K562 (cell line): ENCODE data around the gene SKIC8. TPM values are rescaled to one million over a fixed set of nuclear protein-coding genes. Genes with fewer than 3 reads are reported as not detected.

Experiments
- ATAC-seq: fragments of 200-7000 bp; cut with Tn5 transposase; 3 replicates; pipeline ENCODE4 v1.9.1; 2020; ENCODE audit warnings: moderate library complexity
- BruUV-seq: library from RNA; stranded (reverse); fragments of 400-500 nt; replicated peaks from 2 replicates; lab custom pipeline; 2021; lab: Mats Ljungman, UMichigan
- CTCF ChIA-PET: fragments of 300-600 bp; formaldehyde crosslinking; extraction: SDS; loops from one replicate; lab custom pipeline; 2021; ENCODE audit warnings: low intra/inter-chr PET ratio; lab: Yijun Ruan, JAX
- POLR2A ChIA-PET: fragments of 300-600, 350-650 bp; sonication (Branson Sonifier 250); formaldehyde crosslinking; extraction: SDS; loops from one replicate; lab custom pipeline; 2021; ENCODE audit warnings: antibody characterized with exemption, inconsistent platforms; lab: Yijun Ruan, JAX
- DNase-seq, 4 experiments: peaks; one replicate each; pipeline versions ENCODE4 v3.0.0 to v3.0.0-alpha.2; 2011 to 2018; ENCODE audit warnings: low spot score in 3 of 4, mixed read lengths in 3 of 4; ENCODE audit errors: extremely low read depth in 1 of 4
- FAIRE-seq: peaks from 2 replicates; lab custom pipeline; 2011; peaks lifted over from hg19 to GRCh38; lab: Jason Lieb, UNC
- H2AFZ ChIP-seq: 2 replicates; pipeline ENCODE4 v1.6.0; 2011; ENCODE audit warnings: low read depth, low read length, control low read depth, inconsistent platforms
- H3K27ac ChIP-seq: fragments of 200-600 bp; 3 replicates; pipeline ENCODE4 v1.8.0; 2011; ENCODE audit warnings: low read depth, mild to moderate bottlenecking, control low read depth, inconsistent platforms, low read length, moderate library complexity, mixed read lengths; ENCODE audit errors: extremely low read depth
- H3K27me3 ChIP-seq, 2 experiments: fragments of 300-600 bp in 1 of 2; 2 replicates in 1 of 2; 3 replicates in 1 of 2; pipeline versions ENCODE4 v1.6.0 to v1.8.0; 2011; ENCODE audit warnings: inconsistent platforms in 2 of 2, low read length in 2 of 2, mild to moderate bottlenecking in 1 of 2, mixed read lengths in 1 of 2, moderate library complexity in 1 of 2; ENCODE audit not compliant: control insufficient read depth in 2 of 2, insufficient read depth in 2 of 2
- H3K36me3 ChIP-seq: fragments of 300-600 bp; 3 replicates; pipeline ENCODE4 v1.8.0; 2011; ENCODE audit warnings: mild to moderate bottlenecking, low read length, inconsistent platforms; ENCODE audit not compliant: control insufficient read depth, insufficient read depth
- H3K4me1 ChIP-seq, 2 experiments: fragments of 200-600 bp in 1 of 2; replicated peaks in 1 of 2; 2 replicates in 1 of 2; 3 replicates in 1 of 2; pipeline versions ENCODE4 v1.5.1 to v1.8.0; 2011; ENCODE audit warnings: inconsistent platforms in 2 of 2, low read length in 2 of 2, mild to moderate bottlenecking in 1 of 2, mixed read lengths in 1 of 2, moderate library complexity in 1 of 2; ENCODE audit not compliant: control insufficient read depth in 2 of 2, insufficient read depth in 2 of 2
- H3K4me2 ChIP-seq: 2 replicates; pipeline ENCODE4 v1.6.1; 2011; ENCODE audit warnings: low read length, control low read depth, inconsistent platforms, mixed read lengths; ENCODE audit not compliant: insufficient read depth
- H3K4me3 ChIP-seq: fragments of 200-600 bp; sonication (generic), shearing (Covaris generic); 2 replicates; pipeline ENCODE4 v1.5.1; 2016; ENCODE audit warnings: control low read depth, inconsistent platforms
- H3K79me2 ChIP-seq: fragments of 200-600 bp; 3 replicates; pipeline ENCODE4 v1.8.0; 2011; ENCODE audit warnings: low read length, inconsistent platforms; ENCODE audit not compliant: control insufficient read depth, insufficient read depth
- H3K9ac ChIP-seq, 2 experiments: 2 replicates each; pipeline versions ENCODE4 v1.6.0 to v1.6.1; 2011; ENCODE audit warnings: low read depth in 2 of 2, low read length in 2 of 2, control low read depth in 1 of 2, inconsistent platforms in 1 of 2, mild to moderate bottlenecking in 1 of 2, mixed read lengths in 1 of 2; ENCODE audit not compliant: insufficient read depth in 1 of 2
- H3K9me1 ChIP-seq: one replicate; pipeline ENCODE4 v1.6.0; 2011; ENCODE audit warnings: inconsistent platforms, mild to moderate bottlenecking, low read length, moderate library complexity; ENCODE audit not compliant: control insufficient read depth, insufficient read depth
- H3K9me3 ChIP-seq: replicated peaks from 2 replicates; pipeline ENCODE4 v1.5.1; 2011; ENCODE audit warnings: low read depth, low read length, inconsistent platforms; ENCODE audit not compliant: control insufficient read depth, insufficient read depth
- H4K20me1 ChIP-seq: replicated peaks from 2 replicates; pipeline ENCODE4 v1.6.1; 2011; ENCODE audit warnings: low read length, inconsistent platforms, mixed read lengths; ENCODE audit not compliant: control insufficient read depth, insufficient read depth
- CXXC5 ChIP-seq: fragments of 250-450 bp; sonication (Bioruptor Pico); IDR thresholded peaks from 2 replicates; pipeline ENCODE4 v1.8.0; 2022; ENCODE audit warnings: inconsistent platforms, mild to moderate bottlenecking, moderate library complexity
- E2F5 ChIP-seq: sonication (generic); formaldehyde crosslinking; IDR thresholded peaks from 2 replicates; pipeline ENCODE4 v1.8.0; 2022; ENCODE audit warnings: mild to moderate bottlenecking, missing genetic modification reagents
- E2F6 ChIP-seq, 2 experiments: IDR thresholded peaks; 2 replicates each; pipeline ENCODE4 v1.6.1; 2011; ENCODE audit warnings: borderline replicate concordance in 1 of 2, control low read depth in 1 of 2, low read depth in 1 of 2, low read length in 1 of 2, mild to moderate bottlenecking in 1 of 2, mixed read lengths in 1 of 2, moderate library complexity in 1 of 2; ENCODE audit not compliant: insufficient read depth in 1 of 2, insufficient read length in 1 of 2, poor library complexity in 1 of 2, severe bottlenecking in 1 of 2; ENCODE audit errors: extremely low read depth in 1 of 2
- GTF2A2 ChIP-seq: IDR thresholded peaks from 2 replicates; pipeline ENCODE4 v1.6.1; 2016; ENCODE audit warnings: mild to moderate bottlenecking, missing genetic modification characterization, missing compliant biosample characterization
- HDAC6 ChIP-seq: IDR thresholded peaks from 2 replicates; pipeline ENCODE4 v1.6.1; 2012; ENCODE audit warnings: low read depth, mild to moderate bottlenecking, control low read depth, inconsistent platforms, low read length, moderate library complexity
- MAFG ChIP-seq: fragments of 450-650 bp; conservative IDR thresholded peaks from 2 replicates; pipeline ENCODE4 v1.6.1; 2016; ENCODE audit warnings: missing genetic modification characterization, missing compliant biosample characterization
- MAFK ChIP-seq: IDR thresholded peaks from 2 replicates; pipeline ENCODE4 v1.6.1; 2011; ENCODE audit warnings: low read length, improper control_type of control experiment
- MTA3 ChIP-seq: fragments of 450-650 bp; formaldehyde crosslinking; IDR thresholded peaks from 2 replicates; pipeline ENCODE4 v1.6.1; 2017; ENCODE audit warnings: mild to moderate bottlenecking, borderline replicate concordance
- POLR2G ChIP-seq: fragments of 200-400 bp; formaldehyde crosslinking; IDR thresholded peaks from 2 replicates; pipeline ENCODE4 v1.6.1; 2017; ENCODE audit warnings: low read depth, mild to moderate bottlenecking, antibody characterized with exemption, low read length, moderate library complexity
- SRF ChIP-seq, 2 experiments: fragments of 250-450, 450-650 bp in 1 of 2; sonication (Bioruptor Pico) in 1 of 2; sonication (generic) in 1 of 2; formaldehyde crosslinking; IDR thresholded peaks; 2 replicates each; pipeline versions ENCODE4 v1.5.0 to v1.5.1; 2020 to 2022; ENCODE audit warnings: mild to moderate bottlenecking in 1 of 2, missing genetic modification reagents in 1 of 2
- TCF3 ChIP-seq: sonication (generic); formaldehyde crosslinking; IDR thresholded peaks from 2 replicates; pipeline ENCODE4 v1.4.0; 2020; ENCODE audit warnings: mild to moderate bottlenecking, missing genetic modification reagents
- TGIF2 ChIP-seq: sonication (generic); formaldehyde crosslinking; IDR thresholded peaks from 2 replicates; pipeline ENCODE4 v1.8.1; 2022; ENCODE audit warnings: mild to moderate bottlenecking, missing genetic modification reagents, moderate library complexity
- ZNF134 ChIP-seq: fragments of 250-450 bp; sonication (Bioruptor Pico); conservative IDR thresholded peaks from 2 replicates; pipeline ENCODE4 v1.4.0; 2020
- ZNF75A ChIP-seq: fragments of 450-650 bp; formaldehyde crosslinking; IDR thresholded peaks from 2 replicates; pipeline ENCODE4 v1.4.0; 2020; ENCODE audit warnings: mild to moderate bottlenecking
- WGBS: fragments of 100-300 bp; shearing (Covaris generic); methylation state at CpG from one replicate; pipeline ENCODE4 v1.1.6; 2016; ENCODE audit warnings: low coverage, mixed read lengths; ENCODE audit not compliant: insufficient coverage; ENCODE audit errors: missing lambda C conversion rate; 5-methylcytosine and 5-hydroxymethylcytosine counted together
- in situ Hi-C: fragments of 300-500 bp; cut with MboI; formaldehyde crosslinking; loops from 4 replicates; pipeline ENCODE4 v1.15.0; 2018; ENCODE audit warnings: inconsistent platforms, mixed read lengths
- intact Hi-C: fragments of 100-400 bp; cut with micrococcal nuclease; formaldehyde crosslinking; loops from 2 replicates; pipeline ENCODE4 v1.14.2; 2022
- polyA plus RNA-seq, 8 experiments: library from polyadenylated mRNA; depleted of rRNA in 4 of 8; stranded (reverse) in 5 of 8; unstranded in 3 of 8; fragments of >200 nt; fragmentation: Nextera tagmentation in 2 of 8; fragmentation: Illumina TruSeq in 1 of 8; extraction: Ambion mirVana in 2 of 8; extraction: Trizol in 1 of 8; gene quantifications; 2 replicates each; pipeline versions ENCODE4 v1.2.1 to v1.2.3, GENCODE V29; 2011 to 2014; ENCODE audit warnings: inconsistent platforms in 1 of 8, missing spikeins in 1 of 8
- total RNA-seq, 7 experiments: library from RNA; depleted of rRNA in 6 of 7; stranded (reverse); fragments of >200 nt in 6 of 7; fragmentation: Illumina TruSeq in 2 of 7; extraction: Trizol in 2 of 7; gene quantifications; 2 replicates each; pipeline versions ENCODE4 v1.2.1 to v1.2.3, GENCODE V29; 2011 to 2021; ENCODE audit warnings: low replicate concordance in 1 of 7
- TF ChIP-seq, protein P1 (sequence below): fragments of 450-650 bp; IDR thresholded peaks from 2 replicates; pipeline ENCODE4 v1.6.1; 2016; ENCODE audit warnings: antibody characterized with exemption
- TF ChIP-seq, protein P2 (sequence below): sonication (generic); formaldehyde crosslinking; IDR thresholded peaks from 2 replicates; pipeline ENCODE4 v1.8.0; 2022; ENCODE audit warnings: missing genetic modification reagents, mild to moderate bottlenecking, moderate library complexity, borderline replicate concordance

Gene SKIC8
- total and polyA plus RNA-seq, 9 of the 15 experiments (the other 6 are each of a cell fraction or from before 2014, with no cell fraction given), result 79.5 to 389 (median 146) TPM

DNA sequence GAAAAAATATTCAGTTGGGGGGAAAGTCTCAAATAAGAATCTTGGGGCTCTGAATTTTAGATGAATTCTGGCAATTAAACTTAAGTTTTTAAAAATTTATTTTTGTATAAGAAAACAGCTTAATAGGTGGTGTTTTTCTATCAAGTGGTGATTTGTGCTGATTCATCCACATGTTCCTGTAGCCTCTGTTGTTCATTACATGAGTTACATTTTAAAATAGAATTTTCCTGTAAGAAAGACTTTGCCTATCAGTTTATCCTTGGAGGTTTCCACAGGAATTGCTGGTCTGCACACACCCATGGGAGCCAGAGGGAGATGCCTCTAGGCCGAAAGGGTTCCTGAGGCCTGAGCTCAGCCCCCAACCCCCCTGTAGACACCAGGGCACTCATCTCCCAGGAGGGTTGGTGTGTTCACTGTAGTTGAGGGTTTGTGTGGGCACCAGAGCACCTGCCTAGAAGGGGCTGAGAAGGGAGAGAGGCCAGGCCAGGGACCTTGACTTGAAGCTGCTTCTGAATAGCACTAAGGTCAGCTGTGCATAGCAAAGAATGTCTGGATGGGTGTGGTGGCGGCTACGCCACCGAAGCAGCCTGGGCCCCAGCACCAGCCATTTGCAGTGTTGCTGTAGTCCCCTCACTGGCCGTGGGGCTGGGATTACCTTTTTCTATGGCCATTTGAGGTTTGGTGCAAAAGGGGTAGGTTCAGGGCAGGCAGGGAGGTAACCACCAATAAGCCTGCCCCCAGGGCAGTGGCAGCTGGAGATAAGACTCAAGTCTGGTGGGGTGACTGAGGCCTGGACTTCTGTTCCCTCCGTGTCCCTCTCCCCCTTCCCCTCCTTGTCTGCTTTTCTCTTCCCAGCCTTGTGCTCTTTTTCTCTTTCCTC is 23.1 kb downstream of the SKIC8 start:
- peaks cover 23% of the 10 kb centered on the region; the same call in 2 of the 3 replicates for H3K36me3 ChIP-seq
- intact Hi-C loops, result no loop called here
- H3K4me1 ChIP-seq, result peaks cover 20 to 28% of the 10 kb centered on the region in 2 experiments
- no peak overlapping the region for H3K4me3 ChIP-seq
- no peaks in the 10 kb centered on the region for H3K27me3 ChIP-seq
- in situ Hi-C loops, result no loop called here
- no peaks in the 10 kb centered on the region for H3K9me1 ChIP-seq
- no peaks in the 10 kb centered on the region for H3K79me2 ChIP-seq
- ChIA-PET CTCF (no interaction called here), POLR2A (interaction anchor here (0.7 to 2.2 kb wide), 5 partner anchors 10 to 25 kb away, joined by 3 to 9 read pairs (median 5); partner anchors contain the start of gene SKIC8)
- H2AFZ ChIP-seq, result peak overlapping the region; percentile 92
- H4K20me1 ChIP-seq, result no peaks in the 10 kb centered on the region
- BruUV-seq, result no TSS peak
- WGBS, result 20% methylated on average over 5 of the region's 6 CpGs
- H3K4me2 ChIP-seq, result peak overlapping the region; percentile 75
- FAIRE-seq (peak; percentile 93), ATAC-seq (peak; percentile 87), DNase-seq (peak; percentile 56 to 85 (median 70))
- peak overlapping the region; percentile 82 for H3K27ac ChIP-seq
- H3K9me3 ChIP-seq, result no peaks in the 10 kb centered on the region
- peak overlapping the region; percentile 69 to 87 for H3K9ac ChIP-seq
- TF ChIP-seq ZNF75A, result no peak
- TF ChIP-seq, protein P1, sequence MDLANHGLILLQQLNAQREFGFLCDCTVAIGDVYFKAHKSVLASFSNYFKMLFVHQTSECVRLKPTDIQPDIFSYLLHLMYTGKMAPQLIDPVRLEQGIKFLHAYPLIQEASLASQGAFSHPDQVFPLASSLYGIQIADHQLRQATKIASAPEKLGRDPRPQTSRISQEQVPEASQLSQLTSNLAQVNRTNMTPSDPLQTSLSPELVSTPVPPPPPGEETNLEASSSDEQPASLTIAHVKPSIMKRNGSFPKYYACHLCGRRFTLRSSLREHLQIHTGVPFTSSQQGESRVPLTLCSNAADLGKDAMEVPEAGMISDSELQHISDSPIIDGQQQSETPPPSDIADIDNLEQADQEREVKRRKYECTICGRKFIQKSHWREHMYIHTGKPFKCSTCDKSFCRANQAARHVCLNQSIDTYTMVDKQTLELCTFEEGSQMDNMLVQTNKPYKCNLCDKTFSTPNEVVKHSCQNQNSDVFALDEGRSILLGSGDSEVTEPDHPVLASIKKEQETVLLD, result peak; percentile 58; the same call in 1 of the 2 replicates
- 0 out of 2 replicates have a peak, but pooled peaks have one; percentile 26 for TF ChIP-seq POLR2G
- peak; percentile 20; the same call in 1 of the 2 replicates for TF ChIP-seq MAFK
- TF ChIP-seq SRF (CRISPR knock-in tag; IDR thresholded peaks at IDR 0.05), result no peak
- TF ChIP-seq, protein P2, sequence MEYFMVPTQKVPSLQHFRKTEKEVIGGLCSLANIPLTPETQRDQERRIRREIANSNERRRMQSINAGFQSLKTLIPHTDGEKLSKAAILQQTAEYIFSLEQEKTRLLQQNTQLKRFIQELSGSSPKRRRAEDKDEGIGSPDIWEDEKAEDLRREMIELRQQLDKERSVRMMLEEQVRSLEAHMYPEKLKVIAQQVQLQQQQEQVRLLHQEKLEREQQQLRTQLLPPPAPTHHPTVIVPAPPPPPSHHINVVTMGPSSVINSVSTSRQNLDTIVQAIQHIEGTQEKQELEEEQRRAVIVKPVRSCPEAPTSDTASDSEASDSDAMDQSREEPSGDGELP (CRISPR knock-in tag), result peak; percentile 73; the same call in 1 of the 2 replicates
- TF ChIP-seq E2F6 (IDR thresholded peaks at IDR 0.05; ENCODE audit: borderline replicate concordance in 1 of 2, extremely low read depth in 1 of 2, insufficient read depth in 1 of 2, insufficient read length in 1 of 2, low read depth in 1 of 2, low read length in 1 of 2, poor library complexity in 1 of 2, severe bottlenecking in 1 of 2), result peak; percentile 13 to 25
- TF ChIP-seq MTA3, result peak; percentile 57; the same call in 1 of the 2 replicates
- TF ChIP-seq HDAC6, result no peak
- peak; percentile 36 for TF ChIP-seq CXXC5
- no peak for TF ChIP-seq E2F5 (CRISPR knock-in tag)
- TF ChIP-seq GTF2A2 (tag), result no peak
- TF ChIP-seq TCF3 (CRISPR knock-in tag), result peak; percentile 77
- no peak for TF ChIP-seq TGIF2 (CRISPR knock-in tag)
- peak; percentile 43; the same call in 1 of the 2 replicates for TF ChIP-seq ZNF134 (CRISPR knock-in tag)
- TF ChIP-seq MAFG (tag), result peak; percentile 84
